K562 (cell line): ENCODE data around the gene IGDCC3. TPM values are rescaled to one million over a fixed set of nuclear protein-coding genes. Genes with fewer than 3 reads are reported as not detected.

Source experiments
- HDAC3 ChIP-seq: fragments of 450-650 bp; IDR thresholded peaks from 2 replicates; pipeline ENCODE4 v1.6.1; 2018; ENCODE audit warnings: borderline replicate concordance, mild to moderate bottlenecking, moderate library complexity; ENCODE audit not compliant: partially characterized antibody
- KDM4B ChIP-seq, 2 experiments: fragments of 450-650 bp in 1 of 2; sonication (generic) in 1 of 2; IDR thresholded peaks; 2 replicates each; pipeline ENCODE4 v1.6.1; 2016 to 2017; ENCODE audit warnings: borderline replicate concordance in 2 of 2, antibody characterized with exemption in 1 of 2, low read depth in 1 of 2, mild to moderate bottlenecking in 1 of 2
- MYC ChIP-seq, 2 experiments: fragments of 250-450 bp in 1 of 2; sonication (Bioruptor Pico) in 1 of 2; IDR thresholded peaks; 2 replicates each; pipeline versions ENCODE4 v1.5.1 to v1.6.1; 2012 to 2021; ENCODE audit warnings: low read depth in 2 of 2, borderline replicate concordance in 1 of 2, improper control_type of control experiment in 1 of 2, low read length in 1 of 2, mild to moderate bottlenecking in 1 of 2, moderate library complexity in 1 of 2
- PCBP2 ChIP-seq: fragments of 200-400 bp; formaldehyde crosslinking; IDR thresholded peaks from 2 replicates; pipeline ENCODE4 v1.6.1; 2018; ENCODE audit warnings: low read length, low read depth, mild to moderate bottlenecking, moderate library complexity; ENCODE audit not compliant: poor library complexity, severe bottlenecking
- POLR3A ChIP-seq: IDR thresholded peaks from 2 replicates; pipeline ENCODE4 v1.6.1; 2011; ENCODE audit warnings: borderline replicate concordance, mild to moderate bottlenecking, moderate library complexity; ENCODE audit not compliant: insufficient read length, insufficient read depth; ENCODE audit errors: extremely low read depth
- STAT5B ChIP-seq: fragments of 250-450 bp; sonication (Bioruptor Pico); IDR thresholded peaks from 2 replicates; pipeline ENCODE4 v1.8.0; 2021; ENCODE audit warnings: mild to moderate bottlenecking, inconsistent platforms
- TRIM28 ChIP-seq: fragments of 450-650 bp; IDR thresholded peaks from 2 replicates; pipeline ENCODE4 v1.6.1; 2017
- XRCC4 ChIP-seq: IDR thresholded peaks from one replicate; pipeline ENCODE4 v1.6.1; 2011; ENCODE audit not compliant: insufficient read depth, insufficient read length; ENCODE audit errors: extremely low read depth
- ZNF12 ChIP-seq: sonication (generic); formaldehyde crosslinking; IDR thresholded peaks from 2 replicates; pipeline ENCODE4 v1.4.0; 2020; ENCODE audit warnings: mild to moderate bottlenecking, missing genetic modification reagents
- ZNF764 ChIP-seq: fragments of 250-450 bp; sonication (Bioruptor Pico); IDR thresholded peaks from 2 replicates; pipeline ENCODE4 v1.4.0; 2020; ENCODE audit warnings: low read depth, mild to moderate bottlenecking, moderate library complexity
- ZNF766 ChIP-seq: fragments of 200-800 bp; sonication (Bioruptor generic); conservative IDR thresholded peaks from 2 replicates; pipeline ENCODE4 v1.6.1; 2016; ENCODE audit warnings: missing genetic modification characterization, missing compliant biosample characterization
- ZSCAN29 ChIP-seq: fragments of 450-650 bp; IDR thresholded peaks from 2 replicates; pipeline ENCODE4 v1.6.1; 2017
- polyA plus RNA-seq, 8 experiments: library from polyadenylated mRNA; depleted of rRNA in 4 of 8; stranded (reverse) in 5 of 8; unstranded in 3 of 8; fragments of >200 nt; fragmentation: Nextera tagmentation in 2 of 8; fragmentation: Illumina TruSeq in 1 of 8; extraction: Ambion mirVana in 2 of 8; extraction: Trizol in 1 of 8; gene quantifications; 2 replicates each; pipeline versions ENCODE4 v1.2.1 to v1.2.3, GENCODE V29; 2011 to 2014; ENCODE audit warnings: inconsistent platforms in 1 of 8, missing spikeins in 1 of 8
- total RNA-seq, 7 experiments: library from RNA; depleted of rRNA in 6 of 7; stranded (reverse); fragments of >200 nt in 6 of 7; fragmentation: Illumina TruSeq in 2 of 7; extraction: Trizol in 2 of 7; gene quantifications; 2 replicates each; pipeline versions ENCODE4 v1.2.1 to v1.2.3, GENCODE V29; 2011 to 2021; ENCODE audit warnings: low replicate concordance in 1 of 7
- TF ChIP-seq, protein P1 (sequence below): fragments of 450-650 bp; formaldehyde crosslinking; IDR thresholded peaks from 2 replicates; pipeline ENCODE4 v1.4.0; 2020; ENCODE audit warnings: mild to moderate bottlenecking, moderate library complexity
- TF ChIP-seq, protein P2 (sequence below), 2 experiments: IDR thresholded peaks; 2 replicates each; pipeline ENCODE4 v1.6.1; 2012; ENCODE audit warnings: improper control_type of control experiment in 2 of 2, low read depth in 2 of 2, low read length in 2 of 2, borderline replicate concordance in 1 of 2
- TF ChIP-seq, protein P3 (sequence below): fragments of 250-450 bp; sonication (Bioruptor Pico); IDR thresholded peaks from 2 replicates; pipeline ENCODE4 v1.5.0; 2021
- TF ChIP-seq, protein P4 (sequence below): fragments of 250-450 bp; sonication (Bioruptor Pico); IDR thresholded peaks from 2 replicates; pipeline ENCODE4 v1.8.0; 2022; ENCODE audit warnings: inconsistent platforms
- TF ChIP-seq, protein P5 (sequence below): fragments of 250-450 bp; sonication (Bioruptor Pico); IDR thresholded peaks from 2 replicates; pipeline ENCODE4 v1.8.0; 2022; ENCODE audit warnings: inconsistent platforms, mild to moderate bottlenecking, moderate library complexity, borderline replicate concordance

Gene IGDCC3
- total and polyA plus RNA-seq, 9 of the 15 experiments (the other 6 are each of a cell fraction or from before 2014, with no cell fraction given): not detected

DNA sequence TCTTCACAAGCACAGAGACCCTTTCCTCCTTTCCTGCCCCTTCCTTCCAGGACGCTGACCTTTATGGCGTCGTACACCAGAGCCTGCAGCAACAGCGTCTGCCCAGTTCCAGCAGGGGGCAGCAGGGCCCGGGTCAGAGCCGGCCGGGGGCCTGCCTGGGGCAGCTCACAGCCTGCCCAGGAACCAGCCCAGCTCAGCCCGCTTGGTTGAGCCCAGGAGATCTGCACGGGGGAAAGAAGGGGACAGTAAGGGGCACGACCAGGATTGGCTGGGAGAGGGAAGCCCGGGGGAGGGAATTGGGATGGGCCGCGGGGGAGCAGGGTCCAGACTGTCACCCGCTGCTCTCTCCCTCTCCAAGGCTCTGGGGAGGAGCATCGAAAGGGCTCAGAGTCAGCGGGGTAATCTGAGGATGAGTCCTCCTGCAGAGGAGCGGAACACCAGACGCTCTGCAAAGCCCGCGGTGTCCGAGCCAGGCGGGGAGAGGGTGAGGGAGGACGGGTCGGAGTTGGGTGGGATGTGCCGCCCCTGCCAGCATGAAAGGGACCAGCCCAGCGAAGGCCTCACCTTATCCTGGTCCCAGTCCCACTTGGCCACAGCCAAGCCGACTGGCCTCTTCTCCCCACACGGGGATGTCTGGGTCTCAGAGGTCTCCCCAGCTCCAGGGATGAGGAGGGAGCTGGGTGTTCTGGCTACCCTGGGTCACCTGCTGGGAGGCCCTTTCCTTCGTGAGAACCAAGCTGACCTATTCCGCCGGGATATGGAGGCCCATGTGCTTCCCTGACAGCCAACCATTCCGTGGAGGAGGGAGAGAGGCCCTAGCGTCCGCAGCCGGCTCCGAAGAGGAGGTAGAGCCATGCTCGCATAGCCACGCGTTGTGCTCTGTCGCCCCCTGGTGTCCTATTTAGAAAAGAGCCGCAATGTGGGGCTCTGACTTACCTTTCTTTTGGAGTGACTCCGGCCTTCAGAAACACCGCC is 7.4 kb upstream of the IGDCC3 start (continued):
- TF ChIP-seq, protein P1, sequence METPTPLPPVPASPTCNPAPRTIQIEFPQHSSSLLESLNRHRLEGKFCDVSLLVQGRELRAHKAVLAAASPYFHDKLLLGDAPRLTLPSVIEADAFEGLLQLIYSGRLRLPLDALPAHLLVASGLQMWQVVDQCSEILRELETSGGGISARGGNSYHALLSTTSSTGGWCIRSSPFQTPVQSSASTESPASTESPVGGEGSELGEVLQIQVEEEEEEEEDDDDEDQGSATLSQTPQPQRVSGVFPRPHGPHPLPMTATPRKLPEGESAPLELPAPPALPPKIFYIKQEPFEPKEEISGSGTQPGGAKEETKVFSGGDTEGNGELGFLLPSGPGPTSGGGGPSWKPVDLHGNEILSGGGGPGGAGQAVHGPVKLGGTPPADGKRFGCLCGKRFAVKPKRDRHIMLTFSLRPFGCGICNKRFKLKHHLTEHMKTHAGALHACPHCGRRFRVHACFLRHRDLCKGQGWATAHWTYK (CRISPR knock-in tag): 0 out of 2 replicates have a peak, but pooled peaks have one; percentile 5
- TF ChIP-seq PCBP2: no peak
- peak; percentile 38; the same call in 1 of the 2 replicates for TF ChIP-seq ZSCAN29
- TF ChIP-seq, protein P2, sequence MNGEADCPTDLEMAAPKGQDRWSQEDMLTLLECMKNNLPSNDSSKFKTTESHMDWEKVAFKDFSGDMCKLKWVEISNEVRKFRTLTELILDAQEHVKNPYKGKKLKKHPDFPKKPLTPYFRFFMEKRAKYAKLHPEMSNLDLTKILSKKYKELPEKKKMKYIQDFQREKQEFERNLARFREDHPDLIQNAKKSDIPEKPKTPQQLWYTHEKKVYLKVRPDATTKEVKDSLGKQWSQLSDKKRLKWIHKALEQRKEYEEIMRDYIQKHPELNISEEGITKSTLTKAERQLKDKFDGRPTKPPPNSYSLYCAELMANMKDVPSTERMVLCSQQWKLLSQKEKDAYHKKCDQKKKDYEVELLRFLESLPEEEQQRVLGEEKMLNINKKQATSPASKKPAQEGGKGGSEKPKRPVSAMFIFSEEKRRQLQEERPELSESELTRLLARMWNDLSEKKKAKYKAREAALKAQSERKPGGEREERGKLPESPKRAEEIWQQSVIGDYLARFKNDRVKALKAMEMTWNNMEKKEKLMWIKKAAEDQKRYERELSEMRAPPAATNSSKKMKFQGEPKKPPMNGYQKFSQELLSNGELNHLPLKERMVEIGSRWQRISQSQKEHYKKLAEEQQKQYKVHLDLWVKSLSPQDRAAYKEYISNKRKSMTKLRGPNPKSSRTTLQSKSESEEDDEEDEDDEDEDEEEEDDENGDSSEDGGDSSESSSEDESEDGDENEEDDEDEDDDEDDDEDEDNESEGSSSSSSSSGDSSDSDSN (IDR thresholded peaks at IDR 0.05; ENCODE audit: borderline replicate concordance in 1 of 2, low read depth in 2 of 2, low read length in 2 of 2): peak in 1 of 2 experiments; percentile 57; a peak in 1 of 4 replicates
- TF ChIP-seq ZNF764 (CRISPR knock-in tag): no peak
- no peak for TF ChIP-seq HDAC3
- TF ChIP-seq MYC (IDR thresholded peaks at IDR 0.05; ENCODE audit: low read depth, low read length): peak; percentile 84
- TF ChIP-seq MYC (CRISPR knock-in tag; IDR thresholded peaks at IDR 0.05; ENCODE audit: borderline replicate concordance, low read depth): no peak
- no peak for TF ChIP-seq ZNF766
- TF ChIP-seq POLR3A: no peak
- no peak for TF ChIP-seq ZNF12 (CRISPR knock-in tag)
- TF ChIP-seq, protein P3, sequence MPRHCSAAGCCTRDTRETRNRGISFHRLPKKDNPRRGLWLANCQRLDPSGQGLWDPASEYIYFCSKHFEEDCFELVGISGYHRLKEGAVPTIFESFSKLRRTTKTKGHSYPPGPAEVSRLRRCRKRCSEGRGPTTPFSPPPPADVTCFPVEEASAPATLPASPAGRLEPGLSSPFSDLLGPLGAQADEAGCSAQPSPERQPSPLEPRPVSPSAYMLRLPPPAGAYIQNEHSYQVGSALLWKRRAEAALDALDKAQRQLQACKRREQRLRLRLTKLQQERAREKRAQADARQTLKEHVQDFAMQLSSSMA (CRISPR knock-in tag): no peak
- TF ChIP-seq, protein P4, sequence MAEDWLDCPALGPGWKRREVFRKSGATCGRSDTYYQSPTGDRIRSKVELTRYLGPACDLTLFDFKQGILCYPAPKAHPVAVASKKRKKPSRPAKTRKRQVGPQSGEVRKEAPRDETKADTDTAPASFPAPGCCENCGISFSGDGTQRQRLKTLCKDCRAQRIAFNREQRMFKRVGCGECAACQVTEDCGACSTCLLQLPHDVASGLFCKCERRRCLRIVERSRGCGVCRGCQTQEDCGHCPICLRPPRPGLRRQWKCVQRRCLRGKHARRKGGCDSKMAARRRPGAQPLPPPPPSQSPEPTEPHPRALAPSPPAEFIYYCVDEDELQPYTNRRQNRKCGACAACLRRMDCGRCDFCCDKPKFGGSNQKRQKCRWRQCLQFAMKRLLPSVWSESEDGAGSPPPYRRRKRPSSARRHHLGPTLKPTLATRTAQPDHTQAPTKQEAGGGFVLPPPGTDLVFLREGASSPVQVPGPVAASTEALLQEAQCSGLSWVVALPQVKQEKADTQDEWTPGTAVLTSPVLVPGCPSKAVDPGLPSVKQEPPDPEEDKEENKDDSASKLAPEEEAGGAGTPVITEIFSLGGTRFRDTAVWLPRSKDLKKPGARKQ: no peak
- TF ChIP-seq STAT5B (CRISPR knock-in tag): no peak
- TF ChIP-seq TRIM28: no peak
- TF ChIP-seq, protein P5, sequence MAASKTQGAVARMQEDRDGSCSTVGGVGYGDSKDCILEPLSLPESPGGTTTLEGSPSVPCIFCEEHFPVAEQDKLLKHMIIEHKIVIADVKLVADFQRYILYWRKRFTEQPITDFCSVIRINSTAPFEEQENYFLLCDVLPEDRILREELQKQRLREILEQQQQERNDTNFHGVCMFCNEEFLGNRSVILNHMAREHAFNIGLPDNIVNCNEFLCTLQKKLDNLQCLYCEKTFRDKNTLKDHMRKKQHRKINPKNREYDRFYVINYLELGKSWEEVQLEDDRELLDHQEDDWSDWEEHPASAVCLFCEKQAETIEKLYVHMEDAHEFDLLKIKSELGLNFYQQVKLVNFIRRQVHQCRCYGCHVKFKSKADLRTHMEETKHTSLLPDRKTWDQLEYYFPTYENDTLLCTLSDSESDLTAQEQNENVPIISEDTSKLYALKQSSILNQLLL (CRISPR knock-in tag): no peak
- TF ChIP-seq KDM4B (IDR thresholded peaks at IDR 0.05; ENCODE audit: borderline replicate concordance in 2 of 2, low read depth in 1 of 2): 0 out of 4 replicates have a peak, but pooled peaks of 1 of the 2 experiments have one; percentile 31
- TF ChIP-seq XRCC4: no peak
